NCI-H146 treated with DMSO at 0.1 percent for 48 hours (cell line): Measurements from ENCODE around the gene CDIP1.

Experiments used
- DNase-seq: peaks from one replicate; lab custom pipeline; 2025; ENCODE audit not compliant: unreplicated experiment; lab: John Stamatoyannopoulos, UW

The CDIP1 gene

DNA sequence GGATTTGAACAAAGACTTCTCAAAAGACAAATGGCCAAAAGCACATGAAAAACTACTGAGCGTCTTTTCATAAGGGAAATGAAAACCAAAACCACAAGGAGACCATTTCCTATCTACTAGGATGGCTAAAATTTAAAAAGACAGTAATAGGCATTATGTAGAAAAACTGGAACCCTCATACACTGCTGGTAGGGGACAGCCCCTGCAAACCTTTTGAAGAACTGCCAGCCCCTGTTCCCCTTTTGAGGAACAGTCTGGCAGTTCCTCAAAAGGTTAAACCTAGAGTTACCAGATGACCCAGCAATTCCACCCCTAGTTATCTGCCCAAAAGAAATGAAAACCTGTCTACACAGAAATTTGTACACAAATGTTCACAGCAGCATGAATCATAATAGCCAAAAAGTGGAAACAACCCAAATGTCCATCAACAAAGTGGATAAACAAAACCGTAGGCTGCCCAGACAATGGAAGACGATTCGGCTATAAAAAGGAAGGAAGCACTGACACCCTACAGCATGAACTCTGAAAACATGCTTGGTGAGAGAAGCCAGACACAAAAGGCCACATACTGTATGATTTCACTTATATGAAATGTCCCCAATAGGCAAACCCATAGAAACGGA lies 22.9 kb downstream of the CDIP1 start:
- no peak for DNase-seq

DNA sequence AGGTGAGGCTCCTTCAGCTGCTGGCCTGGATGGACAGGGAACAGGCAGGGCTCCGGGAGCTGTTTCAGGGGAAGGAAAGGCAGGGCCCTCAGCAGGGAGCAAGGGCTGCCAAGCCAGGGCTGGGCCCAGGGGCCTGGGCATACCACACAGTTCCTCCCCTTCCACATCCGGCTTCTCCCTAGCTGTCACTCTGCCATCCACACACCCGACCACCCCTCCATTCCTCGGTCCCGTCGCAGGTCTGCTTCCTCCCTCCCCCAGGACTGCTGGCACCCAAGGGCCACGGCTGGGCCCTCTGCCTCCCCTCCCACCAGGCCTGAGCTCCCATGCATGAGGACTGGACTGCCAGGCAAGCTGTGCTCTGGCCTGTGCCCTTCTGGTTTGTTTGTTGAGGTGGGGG lies 24.0 kb downstream of the CDIP1 start:
- no peak for DNase-seq

- DNase-seq: no peak
Measured at GRCh38 chr16:4513881-4514280, 24.7 kb downstream of the CDIP1 start.

- DNase-seq: no peak
Measured at GRCh38 chr16:4513086-4513860, 25.3 kb downstream of the CDIP1 start.

DNA sequence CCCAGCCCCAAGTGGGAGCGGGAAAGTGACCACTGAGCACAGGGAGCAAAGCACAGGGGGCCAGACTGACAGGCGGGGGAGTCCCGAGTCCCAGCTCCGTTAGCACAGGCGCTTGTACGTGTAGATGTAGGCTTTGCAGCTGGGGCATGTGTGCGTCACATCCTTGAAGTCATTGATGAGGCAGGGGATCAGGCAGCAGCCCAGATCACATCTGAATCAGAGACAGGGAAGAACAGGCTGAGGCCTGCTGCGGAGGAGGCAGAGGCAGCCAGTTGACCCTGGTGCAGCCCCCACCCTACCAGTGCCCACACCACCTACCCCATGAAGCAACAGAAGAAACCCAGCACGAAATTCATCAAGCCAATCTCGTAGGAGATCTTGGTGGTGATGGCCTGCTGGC lies 26.1 kb downstream of the CDIP1 start:
- no peak for DNase-seq

- DNase-seq: peak; percentile 35
Measured at GRCh38 chr16:4511441-4512082, 27.0 kb downstream of the CDIP1 start.

GRCh38 chr16:4510747-4511426 lies 27.7 kb downstream of the CDIP1 start:
- DNase-seq: no peak

- DNase-seq: no peak
Measured at GRCh38 chr16:4510131-4510530, 28.4 kb downstream of the CDIP1 start.

GRCh38 chr16:4509420-4509819 lies 29.2 kb downstream of the CDIP1 start:
- no peak for DNase-seq

- no peak for DNase-seq
Measured at GRCh38 chr16:4508806-4509205, 29.8 kb downstream of the CDIP1 start.

DNA sequence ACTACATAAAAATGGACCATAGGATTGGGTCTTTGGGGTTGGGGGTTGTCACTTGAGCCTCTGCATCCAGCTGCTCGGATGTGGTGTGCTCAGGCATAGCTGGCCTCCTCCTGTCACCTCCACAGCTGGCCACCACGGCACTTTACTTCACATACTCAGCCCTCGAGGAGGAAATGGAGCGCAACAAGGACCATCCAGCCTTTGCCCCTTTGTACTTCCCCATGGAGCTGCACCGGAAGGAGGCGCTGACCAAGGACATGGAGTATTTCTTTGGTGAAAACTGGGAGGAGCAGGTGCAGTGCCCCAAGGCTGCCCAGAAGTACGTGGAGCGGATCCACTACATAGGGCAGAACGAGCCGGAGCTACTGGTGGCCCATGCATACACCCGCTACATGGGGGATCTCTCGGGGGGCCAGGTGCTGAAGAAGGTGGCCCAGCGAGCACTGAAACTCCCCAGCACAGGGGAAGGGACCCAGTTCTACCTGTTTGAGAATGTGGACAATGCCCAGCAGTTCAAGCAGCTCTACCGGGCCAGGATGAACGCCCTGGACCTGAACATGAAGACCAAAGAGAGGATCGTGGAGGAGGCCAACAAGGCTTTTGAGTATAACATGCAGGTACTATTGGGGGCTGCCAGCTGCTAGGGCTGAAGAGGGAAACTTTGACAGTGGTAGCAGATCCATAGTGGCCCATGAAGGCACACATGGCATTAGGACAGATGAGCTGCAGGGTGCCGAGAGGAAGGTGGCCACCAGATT lies 30.8 kb downstream of the CDIP1 start:
- no peak for DNase-seq

DNA sequence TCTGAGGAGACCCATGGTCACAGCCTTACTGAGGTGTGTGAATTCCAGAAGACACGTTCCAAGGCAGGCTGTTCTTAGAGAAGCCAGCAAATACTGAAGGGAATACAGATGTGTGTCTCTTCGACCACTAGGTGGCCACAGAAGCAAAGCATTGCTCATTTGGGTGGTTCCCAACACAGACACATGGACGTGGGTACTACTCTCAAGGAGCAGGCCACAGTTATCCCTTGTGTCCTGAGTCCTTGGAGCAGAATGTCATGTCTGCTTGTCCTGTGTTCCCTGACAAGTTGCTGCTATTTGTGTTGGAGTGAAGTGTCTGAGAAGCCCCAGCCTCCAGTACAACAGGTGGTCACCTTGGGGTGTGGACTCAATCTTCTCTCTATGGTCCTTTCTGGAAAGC lies 32.1 kb downstream of the CDIP1 start:
- peak; percentile 46 for DNase-seq

GRCh38 chr16:4505356-4506147 lies 33.0 kb downstream of the CDIP1 start:
- DNase-seq: no peak

GRCh38 chr16:4501071-4501478 lies 37.5 kb downstream of the CDIP1 start:
- no peak for DNase-seq

GRCh38 chr16:4500272-4500671 lies 38.3 kb downstream of the CDIP1 start:
- no peak for DNase-seq

- DNase-seq: no peak
Measured at GRCh38 chr16:4499196-4499555, 39.4 kb downstream of the CDIP1 start.

- no peak for DNase-seq
Measured at GRCh38 chr16:4498546-4499195, 39.9 kb downstream of the CDIP1 start.

GRCh38 chr16:4496305-4496704 lies 42.3 kb downstream of the CDIP1 start:
- DNase-seq: no peak

DNA sequence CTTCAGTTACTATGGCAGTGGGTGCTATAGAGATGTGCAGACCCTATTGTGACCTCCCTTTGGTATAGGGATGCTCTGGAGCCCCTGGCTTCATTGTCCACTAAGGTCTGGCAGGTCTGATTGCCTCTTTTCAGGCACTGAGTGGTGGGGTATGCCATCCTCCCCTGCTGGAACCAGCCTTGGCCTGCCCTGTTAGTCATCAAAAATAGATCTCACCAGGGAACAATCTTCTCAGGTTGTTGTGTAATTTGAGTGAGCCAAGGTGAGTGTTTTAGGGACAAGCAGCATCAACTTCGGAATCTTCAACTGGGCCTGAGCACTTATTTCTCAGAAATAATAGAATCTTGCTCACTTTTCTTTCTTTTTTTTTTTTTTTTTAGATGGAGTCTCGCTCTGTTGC lies 42.8 kb downstream of the CDIP1 start:
- DNase-seq: no peak
